Heart right ventricle (tissue), 16 donors: ENCODE data around the gene KIF26B. TPM values are rescaled to one million over a fixed set of nuclear protein-coding genes. Genes with fewer than 3 reads are reported as not detected.

Source experiments
- ATAC-seq, 8 donors: fragments of 200-7000 bp; cut with Tn5 transposase; one replicate each; pipeline ENCODE4 v1.9.1; 2020; ENCODE audit warnings: mild to moderate bottlenecking in 8 of 8, moderate library complexity in 8 of 8, moderate number of reproducible peaks in 1 of 8
- DNase-seq, 2 donors: peaks; one replicate each; pipeline ENCODE4 v3.0.0-alpha.2; 2020
- H3K27ac ChIP-seq, 10 donors: fragments of 200-600 bp; sonication (generic) in 2 of 10; one replicate each; pipeline versions ENCODE4 v1.5.0 to v1.8.0; 2020 to 2022; ENCODE audit warnings: mild to moderate bottlenecking in 3 of 10
- H3K27me3 ChIP-seq, 7 donors: fragments of 200-600 bp; one replicate each; pipeline ENCODE4 v1.8.0; 2021 to 2022; ENCODE audit warnings: mild to moderate bottlenecking in 2 of 7
- H3K36me3 ChIP-seq, 9 donors: fragments of 200-600 bp; sonication (generic) in 1 of 9; one replicate each; pipeline versions ENCODE4 v1.5.0 to v1.8.0; 2020 to 2022; ENCODE audit warnings: mild to moderate bottlenecking in 2 of 9
- H3K4me1 ChIP-seq, 9 donors: fragments of 200-600 bp; sonication (generic) in 1 of 9; one replicate each; pipeline versions ENCODE4 v1.5.0 to v1.8.0; 2020 to 2022; ENCODE audit warnings: mild to moderate bottlenecking in 4 of 9
- H3K4me3 ChIP-seq, 10 donors: fragments of 200-600 bp; sonication (generic) in 2 of 10; one replicate each; pipeline versions ENCODE4 v1.5.0 to v1.8.0; 2020 to 2022; ENCODE audit warnings: mild to moderate bottlenecking in 7 of 10, moderate library complexity in 2 of 10
- H3K9me3 ChIP-seq, 11 donors: fragments of 200-600 bp in 10 of 11; sonication (generic) in 2 of 11; one replicate each; pipeline versions ENCODE4 v1.5.0 to v1.8.0; 2013 to 2022; ENCODE audit warnings: mild to moderate bottlenecking in 2 of 11, control low read depth in 1 of 11, moderate library complexity in 1 of 11
- WGBS, 2 donors: extraction: QIAGEN DNeasy Blood & Tissue Kit; methylation state at CpG; one replicate each; pipeline ENCODE4 v1.1.7; 2013; ENCODE audit warnings: inconsistent platforms in 1 of 2; 5-methylcytosine and 5-hydroxymethylcytosine counted together
- intact Hi-C, 10 donors: fragments of 100-400 bp; cut with DNase I; formaldehyde crosslinking; loops; one replicate each; pipeline versions ENCODE4 v1.11.1 to v1.14.2; 2022
- polyA plus RNA-seq, 2 donors: library from polyadenylated mRNA; stranded (reverse); fragments of 200-250 nt; gene quantifications; one replicate each; pipeline ENCODE4 v1.2.3, GENCODE V29; 2013
- total RNA-seq, 10 donors: library from RNA; stranded (reverse); fragmentation: NEBNext Ultra II Directional in 3 of 10; extraction: Animal tissue kit (Norgen Biotek cat#: 25700) in 3 of 10; gene quantifications; one replicate each; pipeline versions ENCODE4 v1.2.1 to v1.2.4, GENCODE V29; 2021 to 2023
- TF ChIP-seq, protein P1 (sequence below), 9 donors: fragments of 200-600 bp; sonication (generic) in 2 of 9; IDR thresholded peaks; one replicate each; pipeline versions ENCODE4 v1.5.0 to v1.8.0; 2021 to 2022; ENCODE audit warnings: antibody characterized with exemption in 9 of 9, mild to moderate bottlenecking in 5 of 9, moderate library complexity in 1 of 9
- donor health status: Arrhythmogenic right ventricular cardiomyopathy.
- donor health status: ischemic (EF 13 %, LVEDD 7.1; RV severe dilation, severe dysfunction).
- donor health status: healthy with polysubstance abuse.
- donor health status: DM: no; HTN: yes; CAD: no.
- donor health status: DM: no; HTN: no; CAD: no.
- donor health status: ischemic (EF 25% LVEDD 6.9; RV normal size, moderate dysfunction).
- donor health status: ischemic (EF 25% LVEDD 5.7; RV mildly dilated, moderate dysfunction).
- donor health status: healthy.
- donor health status: DM: yes; HTN: yes; CAD: no.
- donor health status: Ischemic cardiomyopathy.
- donor health status: ischemic (EF 35%, LVEDD 5.7; RV mildly dilated, moderate dysfunction).
- donor health status: nonischemic (EF 11% LVEDD 7.7; RV severe dilation, severe dysfunction).
- donor health status: DM: yes; HTN: yes; CAD: no.
- donor health status: PGD.
- donor health status: ischemic (EF 29% LVEDD 5.4; RV normal size, mild dysfunction).
- donor health status: nonischemic (EF 23%, LVEDD 6.1; RV moderate dilation, normal function).

Gene KIF26B
- total and polyA plus RNA-seq, 12 donors = 0.66 to 8.8 (median 2.8) TPM

DNA sequence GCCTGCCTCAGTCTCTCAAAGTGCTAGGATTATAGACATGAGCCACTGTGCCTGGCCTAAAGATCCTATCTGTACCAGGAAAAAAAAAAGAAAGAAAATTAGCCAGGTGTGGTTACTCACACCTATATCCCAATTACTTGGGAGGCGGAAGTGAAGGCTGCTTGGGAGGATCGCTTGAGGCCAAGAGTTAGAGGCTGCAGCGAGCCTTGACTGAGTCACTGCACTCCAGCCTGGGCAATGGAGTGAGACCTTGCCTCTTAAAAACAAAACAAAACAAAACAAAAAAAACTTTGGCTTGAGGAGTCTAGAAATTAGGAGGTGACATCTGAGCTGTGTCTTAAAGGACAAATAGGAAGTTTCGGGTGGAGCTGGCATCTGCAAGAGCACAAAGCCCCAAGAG is 38.7 kb upstream of the KIF26B start:
- no peaks in the 10 kb centered on the region for H3K36me3 ChIP-seq
- no peaks in the 10 kb centered on the region for H3K4me1 ChIP-seq
- H3K27me3 ChIP-seq = no peaks in the 10 kb centered on the region
- no peak overlapping the region for H3K4me3 ChIP-seq
- intact Hi-C loops = no loop called here
- 96 to 98% methylated on average over 4 of the region's 4 CpGs for WGBS, 2 donors
- H3K27ac ChIP-seq = no peak overlapping the region
- TF ChIP-seq, protein P1, sequence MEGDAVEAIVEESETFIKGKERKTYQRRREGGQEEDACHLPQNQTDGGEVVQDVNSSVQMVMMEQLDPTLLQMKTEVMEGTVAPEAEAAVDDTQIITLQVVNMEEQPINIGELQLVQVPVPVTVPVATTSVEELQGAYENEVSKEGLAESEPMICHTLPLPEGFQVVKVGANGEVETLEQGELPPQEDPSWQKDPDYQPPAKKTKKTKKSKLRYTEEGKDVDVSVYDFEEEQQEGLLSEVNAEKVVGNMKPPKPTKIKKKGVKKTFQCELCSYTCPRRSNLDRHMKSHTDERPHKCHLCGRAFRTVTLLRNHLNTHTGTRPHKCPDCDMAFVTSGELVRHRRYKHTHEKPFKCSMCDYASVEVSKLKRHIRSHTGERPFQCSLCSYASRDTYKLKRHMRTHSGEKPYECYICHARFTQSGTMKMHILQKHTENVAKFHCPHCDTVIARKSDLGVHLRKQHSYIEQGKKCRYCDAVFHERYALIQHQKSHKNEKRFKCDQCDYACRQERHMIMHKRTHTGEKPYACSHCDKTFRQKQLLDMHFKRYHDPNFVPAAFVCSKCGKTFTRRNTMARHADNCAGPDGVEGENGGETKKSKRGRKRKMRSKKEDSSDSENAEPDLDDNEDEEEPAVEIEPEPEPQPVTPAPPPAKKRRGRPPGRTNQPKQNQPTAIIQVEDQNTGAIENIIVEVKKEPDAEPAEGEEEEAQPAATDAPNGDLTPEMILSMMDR (IDR thresholded peaks at IDR 0.05) = no peak
- ATAC-seq = no peak
- no peaks in the 10 kb centered on the region for H3K9me3 ChIP-seq
- no peak for DNase-seq

DNA sequence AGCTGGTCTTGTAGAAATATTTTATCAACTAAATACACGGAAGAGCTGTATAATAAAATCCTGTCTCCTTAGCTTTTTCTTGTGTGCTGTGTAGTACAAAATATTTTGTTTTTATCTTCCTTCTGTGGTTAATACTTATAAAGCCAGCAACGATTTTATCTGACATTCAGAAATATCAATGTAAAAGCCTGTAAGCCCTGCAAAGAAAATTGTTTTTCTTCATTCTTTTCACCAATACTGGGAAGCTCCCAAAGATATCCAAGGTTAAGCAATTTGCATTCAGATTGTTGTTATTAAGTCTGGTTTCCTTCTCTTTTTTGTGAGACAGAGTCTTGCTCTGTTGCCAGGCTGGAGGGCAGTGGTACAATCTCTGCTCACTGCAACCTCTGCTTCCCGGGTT is 38.0 kb upstream of the KIF26B start:
- TF ChIP-seq, protein P1 (IDR thresholded peaks at IDR 0.05) = no peak
- intact Hi-C loops = no loop called here
- Histone ChIP-seq H3K27me3 (no peaks in the 10 kb centered on the region), H3K4me1 (no peaks in the 10 kb centered on the region), H3K27ac (no peak overlapping the region), H3K9me3 (no peaks in the 10 kb centered on the region), H3K36me3 (no peaks in the 10 kb centered on the region), H3K4me3 (no peak overlapping the region)
- DNase-seq (no peak), ATAC-seq (no peak)
- WGBS, 2 donors = 71 to 81% methylated on average over 3 of the region's 3 CpGs

DNA sequence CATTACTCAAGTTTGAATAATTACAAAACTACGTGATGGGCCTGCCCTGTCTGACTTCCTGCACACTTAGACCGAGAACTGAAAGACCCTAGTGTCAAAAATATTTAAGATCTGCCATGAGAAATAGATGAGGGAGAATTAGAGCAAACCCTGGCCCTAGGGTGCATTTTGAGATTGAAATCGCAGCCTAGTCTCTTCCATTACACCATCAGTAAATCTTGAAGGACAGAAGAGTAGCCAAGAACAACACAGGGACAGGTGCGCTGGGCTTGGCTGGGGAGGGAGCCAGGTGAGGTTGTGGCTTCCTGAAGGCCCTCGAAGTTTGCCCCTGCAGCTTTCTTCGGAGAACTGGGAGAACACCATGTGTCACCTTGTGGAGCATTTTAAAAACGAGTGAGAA is 36.7 kb upstream of the KIF26B start:
- Histone ChIP-seq H3K4me1 (no peaks in the 10 kb centered on the region), H3K9me3 (no peaks in the 10 kb centered on the region), H3K27ac (no peak overlapping the region), H3K27me3 (no peaks in the 10 kb centered on the region), H3K36me3 (peaks cover 0 to 13% (median 0%) of the 10 kb centered on the region in 9 donors), H3K4me3 (no peak overlapping the region)
- intact Hi-C loops = no loop called here
- no peak for ATAC-seq
- 92 to 94% methylated on average over 7 of the region's 7 CpGs for WGBS, 2 donors
- TF ChIP-seq, protein P1 (IDR thresholded peaks at IDR 0.05) = no peak
- no peak for DNase-seq

DNA sequence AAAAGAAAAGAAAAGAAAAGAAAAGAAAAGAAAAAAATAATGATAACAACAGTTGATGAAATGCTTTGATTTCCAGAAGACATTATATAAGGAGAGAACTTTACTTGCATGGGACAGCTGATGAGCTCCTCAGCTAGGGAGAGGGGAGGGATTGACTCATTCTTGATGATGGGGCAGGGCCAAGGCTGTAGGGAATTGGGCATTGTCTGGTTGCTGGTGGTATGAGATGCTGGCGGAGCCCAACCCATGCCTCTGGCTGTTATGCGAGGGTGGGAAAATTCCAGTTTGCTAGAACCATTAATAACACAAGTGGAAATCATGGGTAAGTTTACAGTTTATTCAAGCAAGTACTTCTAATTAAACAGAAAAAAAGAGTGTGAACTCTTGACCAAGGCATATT is 36.0 kb upstream of the KIF26B start:
- 98% methylated on average over 2 of the region's 2 CpGs for WGBS, 2 donors

More for the DNA sequence above, 36.0 kb upstream of the KIF26B start:
- Histone ChIP-seq H3K27me3 (no peaks in the 10 kb centered on the region), H3K36me3 (peaks cover 0 to 20% (median 0%) of the 10 kb centered on the region in 9 donors), H3K9me3 (no peaks in the 10 kb centered on the region), H3K27ac (no peak overlapping the region), H3K4me3 (no peak overlapping the region), H3K4me1 (no peaks in the 10 kb centered on the region)
- intact Hi-C loops = no loop called here
- DNase-seq (no peak), ATAC-seq (no peak)
- TF ChIP-seq, protein P1 (IDR thresholded peaks at IDR 0.05) = no peak
